ENCODE data around the gene CSK.

The CSK gene

GRCh38 chr15:74807282-74807681 is 25.4 kb downstream of the CSK start:
- DNase-seq (ENCODE audit: low spot score): no peak
- H3K27ac ChIP-seq (ENCODE audit: poor library complexity, severe bottlenecking): peak overlapping the region; percentile 31
- H3K4me1 ChIP-seq (ENCODE audit: insufficient read depth, poor library complexity, severe bottlenecking): peaks cover 21% of the 10 kb centered on the region
- ATAC-seq (ENCODE audit: low read depth): no peak
- peaks cover 14% of the 10 kb centered on the region for H3K36me3 ChIP-seq (ENCODE audit: low read depth)
- H3K4me3 ChIP-seq (ENCODE audit: severe bottlenecking): no peak overlapping the region
- H3K9me3 ChIP-seq (ENCODE audit: severe bottlenecking): no peaks in the 10 kb centered on the region
- no peaks in the 10 kb centered on the region for H3K27me3 ChIP-seq (ENCODE audit: insufficient read depth, poor library complexity, severe bottlenecking)
- TF ChIP-seq CTCF (IDR thresholded peaks at IDR 0.05; ENCODE audit: poor library complexity, severe bottlenecking): no peak

GRCh38 chr15:74808078-74808839 is 26.4 kb downstream of the CSK start:
- Histone ChIP-seq H3K4me3 (ENCODE audit: severe bottlenecking) (no peak overlapping the region), H3K4me1 (ENCODE audit: insufficient read depth, poor library complexity, severe bottlenecking) (peaks cover 21% of the 10 kb centered on the region), H3K27ac (ENCODE audit: poor library complexity, severe bottlenecking) (peak overlapping the region; percentile 31), H3K36me3 (ENCODE audit: low read depth) (peaks cover 6% of the 10 kb centered on the region), H3K27me3 (ENCODE audit: insufficient read depth, poor library complexity, severe bottlenecking) (no peaks in the 10 kb centered on the region), H3K9me3 (ENCODE audit: severe bottlenecking) (no peaks in the 10 kb centered on the region)
- DNase-seq (ENCODE audit: low spot score): no peak
- peak; percentile 56 for ATAC-seq (ENCODE audit: low read depth)
- no peak for TF ChIP-seq CTCF (IDR thresholded peaks at IDR 0.05; ENCODE audit: poor library complexity, severe bottlenecking)

GRCh38 chr15:74808840-74809229 is 27.0 kb downstream of the CSK start:
- Histone ChIP-seq H3K27ac (ENCODE audit: poor library complexity, severe bottlenecking) (peak overlapping the region; percentile 31), H3K9me3 (ENCODE audit: severe bottlenecking) (no peaks in the 10 kb centered on the region), H3K36me3 (ENCODE audit: low read depth) (peaks cover 4% of the 10 kb centered on the region; the same call in 1 of the 2 replicates), H3K27me3 (ENCODE audit: insufficient read depth, poor library complexity, severe bottlenecking) (no peaks in the 10 kb centered on the region), H3K4me1 (ENCODE audit: insufficient read depth, poor library complexity, severe bottlenecking) (peaks cover 21% of the 10 kb centered on the region), H3K4me3 (ENCODE audit: severe bottlenecking) (no peak overlapping the region)
- no peak for DNase-seq (ENCODE audit: low spot score)
- TF ChIP-seq CTCF (IDR thresholded peaks at IDR 0.05; ENCODE audit: poor library complexity, severe bottlenecking): no peak
- no peak for ATAC-seq (ENCODE audit: low read depth)

- no peak for DNase-seq (ENCODE audit: low spot score)
- no peaks in the 10 kb centered on the region for H3K27me3 ChIP-seq (ENCODE audit: insufficient read depth, poor library complexity, severe bottlenecking)
- no peak overlapping the region for H3K4me3 ChIP-seq (ENCODE audit: severe bottlenecking)
- H3K4me1 ChIP-seq (ENCODE audit: insufficient read depth, poor library complexity, severe bottlenecking): peaks cover 21% of the 10 kb centered on the region
- ATAC-seq (ENCODE audit: low read depth): no peak
- no peaks in the 10 kb centered on the region; the same call in 1 of the 2 replicates for H3K36me3 ChIP-seq (ENCODE audit: low read depth)
- no peak for TF ChIP-seq CTCF (IDR thresholded peaks at IDR 0.05; ENCODE audit: poor library complexity, severe bottlenecking)
- H3K9me3 ChIP-seq (ENCODE audit: severe bottlenecking): no peaks in the 10 kb centered on the region
- H3K27ac ChIP-seq (ENCODE audit: poor library complexity, severe bottlenecking): peak overlapping the region; percentile 31
These were observed 27.4 kb downstream of the CSK start for GRCh38 chr15:74809242-74809641.

GRCh38 chr15:74809956-74810355 is 28.1 kb downstream of the CSK start:
- Histone ChIP-seq H3K27ac (ENCODE audit: poor library complexity, severe bottlenecking) (peak overlapping the region; percentile 27), H3K27me3 (ENCODE audit: insufficient read depth, poor library complexity, severe bottlenecking) (no peaks in the 10 kb centered on the region), H3K4me1 (ENCODE audit: insufficient read depth, poor library complexity, severe bottlenecking) (peaks cover 21% of the 10 kb centered on the region), H3K36me3 (ENCODE audit: low read depth) (no peaks in the 10 kb centered on the region), H3K4me3 (ENCODE audit: severe bottlenecking) (no peak overlapping the region), H3K9me3 (ENCODE audit: severe bottlenecking) (no peaks in the 10 kb centered on the region)
- DNase-seq (ENCODE audit: low spot score) (no peak), ATAC-seq (ENCODE audit: low read depth) (peak; percentile 43)
- no peak for TF ChIP-seq CTCF (IDR thresholded peaks at IDR 0.05; ENCODE audit: poor library complexity, severe bottlenecking)

Data from RWPE2 (cell line).